SKM-1 treated with dmso at 0.1 percent for 144 hours (cell line): Measurements from ENCODE around the gene IL12A.

Experiments
- DNase-seq: peaks from one replicate; lab custom pipeline; 2025; ENCODE audit not compliant: unreplicated experiment; lab: John Stamatoyannopoulos, UW

The IL12A gene

GRCh38 chr3:159988617-159989271 lies at the start of gene IL12A:
TSS of gene IL12A (plus strand) at chr3:159988835.
- DNase-seq: peak; percentile 65

GRCh38 chr3:159941038-159942000 lies 47.3 kb upstream of the IL12A start:
- DNase-seq: no peak

GRCh38 chr3:159944781-159945180 lies 43.9 kb upstream of the IL12A start:
- no peak for DNase-seq

- DNase-seq: no peak
Measured at GRCh38 chr3:159945930-159946329, 42.7 kb upstream of the IL12A start.

GRCh38 chr3:159947220-159947619 lies 41.4 kb upstream of the IL12A start:
- no peak for DNase-seq

- DNase-seq: no peak
Measured at GRCh38 chr3:159948429-159949144, 40.0 kb upstream of the IL12A start.

GRCh38 chr3:159950156-159950898 lies 38.3 kb upstream of the IL12A start:
- DNase-seq: no peak

- no peak for DNase-seq
Measured at GRCh38 chr3:159951540-159951939, 37.1 kb upstream of the IL12A start.

GRCh38 chr3:159953325-159954085 lies 35.1 kb upstream of the IL12A start:
- DNase-seq: peak; percentile 10

GRCh38 chr3:159960188-159961148 lies 28.2 kb upstream of the IL12A start:
- no peak for DNase-seq

GRCh38 chr3:159964166-159964973 lies 24.3 kb upstream of the IL12A start:
- DNase-seq: no peak

- no peak for DNase-seq
Measured at GRCh38 chr3:159971311-159971710, 17.3 kb upstream of the IL12A start.

GRCh38 chr3:159977295-159977694 lies 11.3 kb upstream of the IL12A start:
- DNase-seq: no peak

GRCh38 chr3:159978353-159978752 lies 10.3 kb upstream of the IL12A start:
- no peak for DNase-seq

GRCh38 chr3:159978918-159979703 lies 9.5 kb upstream of the IL12A start:
- DNase-seq: no peak

GRCh38 chr3:159982442-159982974 lies 6.1 kb upstream of the IL12A start:
- DNase-seq: no peak

- no peak for DNase-seq
Measured at GRCh38 chr3:159987291-159987711, 1.3 kb upstream of the IL12A start.
